Testis (tissue), 3 donors: Measurements from ENCODE around the gene RSBN1. TPM values are rescaled to one million over a fixed set of nuclear protein-coding genes. Genes with fewer than 3 reads are reported as not detected.
A peak's percentile ranks its signal among the peaks of the same experiment; 100 is the strongest.

ENCODE experiments used
- DNase-seq: peaks from one replicate; pipeline ENCODE4 v3.0.0-alpha.2; 2019
- H3K27ac ChIP-seq, 2 donors: fragments of 200-600 bp; sonication (generic); one replicate each; pipeline ENCODE4 v1.5.1; 2019
- H3K27me3 ChIP-seq: fragments of 200-600 bp; sonication (generic); one replicate; pipeline ENCODE4 v1.5.1; 2019
- H3K36me3 ChIP-seq: fragments of 200-600 bp; sonication (generic); one replicate; pipeline ENCODE4 v1.5.1; 2017; ENCODE audit warnings: low read depth; ENCODE audit errors: missing control alignments
- H3K4me1 ChIP-seq: fragments of 200-600 bp; sonication (generic); one replicate; pipeline ENCODE4 v1.5.1; 2019
- H3K4me3 ChIP-seq, 2 donors: fragments of 200-600 bp; sonication (generic); one replicate each; pipeline ENCODE4 v1.5.1; 2017 to 2019
- H3K9me3 ChIP-seq: fragments of 200-600 bp; sonication (generic); one replicate; pipeline ENCODE4 v1.5.1; 2017
- POLR2A ChIP-seq: fragments of 450-650 bp; IDR thresholded peaks from one replicate; pipeline ENCODE4 v1.6.1; 2017; ENCODE audit warnings: antibody characterized with exemption, mild to moderate bottlenecking, moderate library complexity
- WGBS, 2 donors: methylation state at CpG; one replicate each; pipeline ENCODE4 v1.1.5; 2018; 5-methylcytosine and 5-hydroxymethylcytosine counted together
- intact Hi-C: fragments of 100-400 bp; cut with DNase I; formaldehyde crosslinking; loops from one replicate; pipeline ENCODE4 v1.15.1; 2023; ENCODE audit warnings: low total_unique reads
- polyA plus RNA-seq: library from polyadenylated mRNA; stranded (reverse); fragments of 350-450 nt; fragmentation: Illumina TruSeq; extraction: RNeasy Lipid Tissue Mini Kit (QIAGEN cat#74804); gene quantifications from one replicate; pipeline ENCODE4 v1.2.3, GENCODE V29; 2014; ENCODE audit warnings: low read depth, low replicate concordance; ENCODE audit not compliant: insufficient read depth
- total RNA-seq, 2 donors: library from RNA; depleted of rRNA; stranded (reverse); fragments of >200 nt; gene quantifications; one replicate each; pipeline ENCODE4 v1.2.3, GENCODE V29; 2016
- TF ChIP-seq, protein P1 (sequence below), 3 experiments: fragments of 450-650 bp in 2 of 3; fragments of 200-600 bp in 1 of 3; sonication (generic) in 1 of 3; IDR thresholded peaks; one replicate each; pipeline ENCODE4 v1.5.1; 2016 to 2019; ENCODE audit warnings: antibody characterized with exemption in 3 of 3, mild to moderate bottlenecking in 2 of 3, moderate library complexity in 1 of 3

The RSBN1 gene
- total and polyA plus RNA-seq, 3 donors from 2014 or later: 27.5 to 32.5 (median 28.5) TPM

DNA sequence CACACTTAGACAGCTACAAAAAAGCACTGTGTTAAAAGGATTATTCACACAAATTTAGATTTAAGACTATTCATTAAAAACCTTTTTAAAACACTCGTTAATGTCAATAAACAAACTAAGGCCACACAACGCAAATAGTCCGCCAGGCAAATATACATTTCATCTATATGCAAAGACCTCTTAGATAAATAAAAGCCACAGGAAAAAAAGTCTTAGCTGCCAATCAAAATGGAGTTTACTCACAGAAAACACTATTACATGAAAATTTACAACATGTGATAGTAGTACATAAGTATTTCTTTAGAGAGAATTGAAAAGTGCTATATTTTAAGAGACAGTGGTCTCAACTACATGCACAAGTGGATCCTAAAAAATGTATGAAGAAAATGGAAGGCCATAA is 50.3 kb downstream of the RSBN1 start:
- intact Hi-C loops: no loop called here
- H3K4me1 ChIP-seq: no peaks in the 10 kb centered on the region
- H3K9me3 ChIP-seq: no peaks in the 10 kb centered on the region
- no peak overlapping the region for H3K4me3 ChIP-seq
- WGBS, 2 donors: 90 to 93% methylated on average over 3 of the region's 3 CpGs
- H3K27me3 ChIP-seq: no peaks in the 10 kb centered on the region
- no peaks in the 10 kb centered on the region for H3K36me3 ChIP-seq
- DNase-seq: no peak
- TF ChIP-seq, protein P1, sequence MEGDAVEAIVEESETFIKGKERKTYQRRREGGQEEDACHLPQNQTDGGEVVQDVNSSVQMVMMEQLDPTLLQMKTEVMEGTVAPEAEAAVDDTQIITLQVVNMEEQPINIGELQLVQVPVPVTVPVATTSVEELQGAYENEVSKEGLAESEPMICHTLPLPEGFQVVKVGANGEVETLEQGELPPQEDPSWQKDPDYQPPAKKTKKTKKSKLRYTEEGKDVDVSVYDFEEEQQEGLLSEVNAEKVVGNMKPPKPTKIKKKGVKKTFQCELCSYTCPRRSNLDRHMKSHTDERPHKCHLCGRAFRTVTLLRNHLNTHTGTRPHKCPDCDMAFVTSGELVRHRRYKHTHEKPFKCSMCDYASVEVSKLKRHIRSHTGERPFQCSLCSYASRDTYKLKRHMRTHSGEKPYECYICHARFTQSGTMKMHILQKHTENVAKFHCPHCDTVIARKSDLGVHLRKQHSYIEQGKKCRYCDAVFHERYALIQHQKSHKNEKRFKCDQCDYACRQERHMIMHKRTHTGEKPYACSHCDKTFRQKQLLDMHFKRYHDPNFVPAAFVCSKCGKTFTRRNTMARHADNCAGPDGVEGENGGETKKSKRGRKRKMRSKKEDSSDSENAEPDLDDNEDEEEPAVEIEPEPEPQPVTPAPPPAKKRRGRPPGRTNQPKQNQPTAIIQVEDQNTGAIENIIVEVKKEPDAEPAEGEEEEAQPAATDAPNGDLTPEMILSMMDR (IDR thresholded peaks at IDR 0.05): no peak
- no peak for TF ChIP-seq POLR2A
- no peak overlapping the region for H3K27ac ChIP-seq

DNA sequence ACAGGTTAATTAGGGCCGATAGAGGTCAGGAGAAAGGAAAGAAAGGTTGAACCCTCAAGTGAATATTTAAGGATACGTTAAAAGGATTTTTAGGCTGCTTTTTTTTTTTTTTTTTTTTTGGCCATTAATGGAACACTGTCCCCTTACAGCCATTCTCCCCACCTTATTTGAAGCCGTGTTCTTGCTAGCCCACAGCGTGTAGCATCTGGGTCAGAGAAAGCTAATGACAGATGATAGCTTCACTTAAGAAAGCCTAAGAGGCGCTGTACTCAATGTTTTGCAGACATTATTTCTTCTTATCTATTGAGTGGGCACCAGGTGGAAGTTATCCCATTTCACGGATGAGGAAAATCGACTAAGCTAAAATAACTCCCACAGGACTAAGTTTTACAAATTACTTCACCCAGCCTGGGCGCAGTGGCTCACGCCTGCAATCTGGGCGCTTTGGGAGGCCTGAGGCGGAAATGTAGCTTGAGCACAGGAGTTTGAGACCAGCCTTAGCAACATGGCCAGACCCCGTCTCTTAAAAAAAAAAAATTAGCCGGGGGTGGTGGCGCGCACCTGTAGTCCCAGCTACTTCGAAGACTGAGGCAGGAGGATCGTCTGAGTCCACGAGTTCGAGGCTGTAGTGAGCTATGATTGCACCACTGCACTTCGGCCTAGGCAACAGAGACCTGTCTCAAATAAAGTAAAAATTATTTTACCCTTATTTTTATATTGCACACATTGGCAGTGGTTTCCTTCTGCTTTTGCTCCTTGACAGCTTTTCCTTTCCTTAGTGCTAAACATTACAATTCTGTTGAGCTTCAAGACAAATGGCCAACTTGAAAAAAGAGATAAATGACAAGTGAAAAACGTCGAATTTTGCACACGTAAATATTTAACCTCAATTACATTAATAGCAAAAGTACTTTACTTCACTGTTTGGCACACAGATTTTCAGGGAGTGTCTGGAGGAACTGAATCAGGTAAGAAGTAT is 51.9 kb downstream of the RSBN1 start:
- no peak for DNase-seq
- WGBS, 2 donors: 50 to 59% methylated on average over 22 to 23 of the region's 23 CpGs
- no peaks in the 10 kb centered on the region for H3K4me1 ChIP-seq

DNA sequence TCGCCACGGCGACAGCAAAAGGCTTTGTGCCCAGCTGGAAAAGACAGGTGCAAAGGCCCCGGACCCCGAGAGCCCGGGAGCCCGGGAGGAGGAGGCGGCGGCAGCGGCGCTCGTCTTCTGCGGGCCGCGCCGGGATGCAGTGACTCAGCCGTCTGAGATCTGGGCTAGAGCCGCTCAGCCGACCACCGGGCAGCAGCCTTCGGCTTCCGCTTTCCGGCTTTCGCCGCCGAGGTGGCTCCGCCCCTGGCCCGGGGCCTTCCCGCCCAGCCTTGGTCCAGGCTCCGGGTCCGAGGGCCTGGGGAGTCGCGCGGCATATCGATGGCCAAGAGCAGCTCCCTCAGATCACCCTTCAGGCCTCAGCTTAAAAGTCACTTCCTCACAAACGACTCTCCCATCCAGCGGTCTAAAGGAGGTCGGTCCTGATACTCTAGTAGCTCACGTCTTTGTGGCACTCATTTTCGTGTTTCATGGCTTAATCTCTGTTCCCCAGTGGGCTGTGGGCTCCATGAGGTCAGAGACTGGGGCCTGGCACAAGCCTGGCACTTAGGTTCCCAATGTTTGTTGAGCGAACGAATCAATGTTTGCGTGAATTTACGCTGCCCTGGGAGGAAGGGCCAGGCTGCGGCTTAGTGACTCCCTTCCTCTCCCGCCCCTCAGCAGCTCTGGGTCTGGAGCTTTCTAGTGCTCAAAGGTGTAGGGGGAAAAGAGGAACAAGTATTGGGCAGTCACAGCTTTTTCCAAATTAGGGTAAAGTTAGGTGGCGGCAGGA is 52.8 kb downstream of the RSBN1 start, which contains the start of gene PHTF1:
PHTF1 (minus strand) TSS at position 154 of the 769 bp plus-strand sequence. CDS start 783 bp downstream, outside the sequence.
- no peaks in the 10 kb centered on the region for H3K9me3 ChIP-seq
- H3K27ac ChIP-seq: peak within 1 kb of the TSS; percentile 90 to 91
- H3K27me3 ChIP-seq: no peaks in the 10 kb centered on the region
- peak; percentile 73 for DNase-seq
- H3K4me1 ChIP-seq: no peaks in the 10 kb centered on the region
- intact Hi-C loops: no loop called here
- WGBS, 2 donors: 0% methylated on average over 15 to 26 of the region's 47 CpGs
- TF ChIP-seq, protein P1 (IDR thresholded peaks at IDR 0.05): no peak
- no peak for TF ChIP-seq POLR2A
- H3K4me3 ChIP-seq: peak within 1 kb of the TSS; percentile 89 to 93
- H3K36me3 ChIP-seq: no peaks in the 10 kb centered on the region

More for the DNA sequence above, 51.9 kb downstream of the RSBN1 start:
- H3K27ac ChIP-seq: peak overlapping the region; percentile 90 to 91
- intact Hi-C loops: no loop called here
- no peaks in the 10 kb centered on the region for H3K27me3 ChIP-seq
- TF ChIP-seq, protein P1 (IDR thresholded peaks at IDR 0.05): no peak
- no peak for TF ChIP-seq POLR2A
- peak overlapping the region; percentile 89 to 93 for H3K4me3 ChIP-seq
- H3K9me3 ChIP-seq: no peaks in the 10 kb centered on the region
- H3K36me3 ChIP-seq: no peaks in the 10 kb centered on the region

DNA sequence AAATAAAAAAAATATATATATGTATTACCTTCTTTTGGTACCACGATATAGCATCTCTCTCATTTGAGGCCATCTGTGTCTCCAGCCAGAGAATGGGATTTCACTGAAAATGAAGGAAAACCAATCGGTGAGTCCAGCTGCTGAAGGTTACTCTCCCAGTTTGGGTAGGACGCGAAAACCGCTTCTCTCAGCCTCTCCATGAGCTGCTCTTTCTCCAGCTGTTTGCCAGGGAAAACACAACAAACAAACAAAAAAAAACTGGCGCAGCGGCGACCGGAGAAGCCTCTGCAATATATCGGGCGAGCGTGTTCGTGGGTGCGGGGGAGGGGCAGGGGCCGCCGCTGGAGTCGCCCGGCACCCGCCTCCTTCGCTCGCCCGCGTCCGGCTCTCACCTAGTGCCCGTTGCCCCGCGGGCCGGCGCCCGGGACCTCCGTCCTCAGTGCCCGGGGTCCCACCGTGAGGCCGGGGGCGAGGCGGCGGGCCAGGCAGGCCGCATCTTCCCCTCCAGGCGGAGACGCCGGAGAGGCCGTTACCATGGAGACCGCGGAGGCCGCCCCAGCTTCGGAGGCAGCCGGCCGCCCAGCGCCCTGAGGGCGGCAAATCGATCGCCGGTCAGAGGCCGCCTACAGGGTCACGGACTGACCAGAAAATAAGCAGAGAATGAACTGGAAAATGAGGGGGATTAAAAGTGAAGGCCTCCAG is 53.5 kb downstream of the RSBN1 start:
- intact Hi-C loops: no loop called here
- H3K9me3 ChIP-seq: no peaks in the 10 kb centered on the region
- no peak for TF ChIP-seq POLR2A
- TF ChIP-seq, protein P1 (IDR thresholded peaks at IDR 0.05): no peak
- WGBS, 2 donors: 1% methylated on average over 10 to 55 of the region's 55 CpGs
- no peaks in the 10 kb centered on the region for H3K36me3 ChIP-seq
- H3K4me1 ChIP-seq: no peaks in the 10 kb centered on the region
- H3K4me3 ChIP-seq: peak overlapping the region; percentile 89 to 93
- peak overlapping the region; percentile 90 to 91 for H3K27ac ChIP-seq
- DNase-seq: peak; percentile 66
- no peaks in the 10 kb centered on the region for H3K27me3 ChIP-seq
